CD14-positive monocyte (primary cell): ENCODE data around the gene HECTD4. TPM values are rescaled to one million over a fixed set of nuclear protein-coding genes. Genes with fewer than 3 reads are reported as not detected.
"Not testable (repeated sequence)": the region's sequence is repeated elsewhere in the genome, so short reads cannot be mapped to it uniquely, and the experiment has no call there.

Experiments
- DNase-seq, 3 donors: peaks; one replicate each; pipeline ENCODE4 v3.0.0-alpha.2; 2011 to 2022
- H2AFZ ChIP-seq: 2 replicates; pipeline ENCODE4 v1.6.0; 2012; ENCODE audit warnings: mild to moderate bottlenecking, low read depth, low read length, inconsistent platforms; ENCODE audit not compliant: insufficient read depth, poor library complexity, severe bottlenecking
- H3K27ac ChIP-seq, 2 donors: 1 replicate in 1 of 2; 2 replicates in 1 of 2; pipeline ENCODE4 v1.5.1; 2012 to 2013; ENCODE audit warnings: low read length in 2 of 2, control low read depth in 1 of 2, inconsistent platforms in 1 of 2, low read depth in 1 of 2, mild to moderate bottlenecking in 1 of 2
- H3K27me3 ChIP-seq, 2 donors: one replicate each; pipeline versions ENCODE4 v1.6.0 to v1.6.1; 2011 to 2013; ENCODE audit warnings: low read length in 2 of 2; ENCODE audit not compliant: control insufficient read depth in 2 of 2, insufficient read depth in 2 of 2
- H3K36me3 ChIP-seq, 2 donors: replicated peaks in 1 of 2; 1 replicate in 1 of 2; 2 replicates in 1 of 2; pipeline versions ENCODE4 v1.5.1 to v1.6.1; 2012 to 2013; ENCODE audit warnings: low read length in 2 of 2, control low read depth in 1 of 2, inconsistent platforms in 1 of 2, mild to moderate bottlenecking in 1 of 2; ENCODE audit not compliant: insufficient read depth in 2 of 2, control insufficient read depth in 1 of 2
- H3K4me1 ChIP-seq, 2 donors: 1 replicate in 1 of 2; 2 replicates in 1 of 2; pipeline versions ENCODE4 v1.5.1 to v1.6.1; 2012 to 2013; ENCODE audit warnings: low read length in 2 of 2, control low read depth in 1 of 2, inconsistent platforms in 1 of 2, mild to moderate bottlenecking in 1 of 2, moderate library complexity in 1 of 2; ENCODE audit not compliant: insufficient read depth in 2 of 2, control insufficient read depth in 1 of 2
- H3K4me2 ChIP-seq: replicated peaks from 2 replicates; pipeline ENCODE3; 2012; ENCODE audit warnings: low read length, moderate library complexity, mild to moderate bottlenecking; ENCODE audit not compliant: poor library complexity, severe bottlenecking; ENCODE audit errors: extremely low read depth
- H3K4me3 ChIP-seq, 3 experiments: fragments of 200-600 bp in 1 of 3; sonication (generic) in 1 of 3; replicated peaks in 1 of 3; 1 replicate in 2 of 3; 2 replicates in 1 of 3; pipeline ENCODE4 v1.5.1; 2011 to 2013; ENCODE audit warnings: low read length in 3 of 3, mild to moderate bottlenecking in 3 of 3, control low read depth in 2 of 3, low read depth in 2 of 3, inconsistent platforms in 1 of 3, moderate library complexity in 1 of 3
- H3K79me2 ChIP-seq: 2 replicates; pipeline ENCODE4 v1.6.0; 2012; ENCODE audit warnings: mild to moderate bottlenecking, control low read depth, inconsistent platforms, low read length, moderate library complexity; ENCODE audit not compliant: insufficient read depth
- H3K9ac ChIP-seq: 2 replicates; pipeline ENCODE4 v1.6.0; 2017; ENCODE audit warnings: low read length, mild to moderate bottlenecking; ENCODE audit not compliant: insufficient read depth, poor library complexity, severe bottlenecking
- H3K9me3 ChIP-seq, 2 donors: replicated peaks in 1 of 2; 1 replicate in 1 of 2; 2 replicates in 1 of 2; pipeline versions ENCODE4 v1.5.1 to v1.6.1; 2012 to 2013; ENCODE audit warnings: low read length in 2 of 2, control low read depth in 1 of 2; ENCODE audit not compliant: control insufficient read depth in 1 of 2, insufficient read depth in 1 of 2
- H4K20me1 ChIP-seq: 2 replicates; pipeline ENCODE4 v1.6.0; 2012; ENCODE audit warnings: mild to moderate bottlenecking, low read length, control low read depth, moderate library complexity; ENCODE audit not compliant: insufficient read depth
- H3K27ac Mint-ChIP-seq, 7 donors: one replicate each; pipeline ENCODE4 v1.8.0; 2020; ENCODE audit warnings: mild to moderate bottlenecking in 7 of 7, mixed read lengths in 7 of 7, moderate library complexity in 6 of 7, inconsistent platforms in 2 of 7
- H3K27me3 Mint-ChIP-seq, 3 donors: one replicate each; pipeline ENCODE4 v1.8.0; 2021 to 2022; ENCODE audit warnings: low read depth in 3 of 3, mild to moderate bottlenecking in 3 of 3, mixed read lengths in 3 of 3, moderate library complexity in 3 of 3, inconsistent platforms in 1 of 3
- H3K36me3 Mint-ChIP-seq, 2 donors: one replicate each; pipeline ENCODE4 v1.8.0; 2020; ENCODE audit warnings: mixed read lengths in 2 of 2, inconsistent platforms in 1 of 2, mild to moderate bottlenecking in 1 of 2
- H3K4me1 Mint-ChIP-seq: one replicate; pipeline ENCODE4 v1.8.0; 2020; ENCODE audit warnings: mild to moderate bottlenecking, mixed read lengths
- H3K4me3 Mint-ChIP-seq, 2 donors: one replicate each; pipeline ENCODE4 v1.8.0; 2020; ENCODE audit warnings: mild to moderate bottlenecking in 2 of 2, mixed read lengths in 2 of 2, moderate library complexity in 1 of 2
- H3K9me3 Mint-ChIP-seq, 7 donors: one replicate each; pipeline ENCODE4 v1.8.0; 2020 to 2022; ENCODE audit warnings: mixed read lengths in 7 of 7, mild to moderate bottlenecking in 6 of 7, moderate library complexity in 6 of 7, inconsistent platforms in 2 of 7
- CTCF ChIP-seq: fragments of 200-600 bp; IDR thresholded peaks from one replicate; pipeline ENCODE4 v1.8.0; 2022; ENCODE audit warnings: antibody characterized with exemption, mild to moderate bottlenecking
- WGBS: methylation state at CpG from one replicate; pipeline ENCODE4 v1.1.5; 2013; ENCODE audit warnings: missing lambda C conversion rate; ENCODE audit not compliant: insufficient coverage; 5-methylcytosine and 5-hydroxymethylcytosine counted together
- intact Hi-C, 2 donors: fragments of 100-400 bp; cut with micrococcal nuclease; formaldehyde crosslinking; loops; one replicate each; pipeline versions ENCODE4 v1.15.0 to v1.15.1; 2023
- polyA plus RNA-seq, 3 donors: library from polyadenylated mRNA; depleted of rRNA in 1 of 3; unstranded in 2 of 3; stranded (reverse) in 1 of 3; fragments of 300-500 nt in 2 of 3; fragments of >200 nt in 1 of 3; fragmentation: Illumina TruSeq in 2 of 3; gene quantifications; 1 replicate in 2 of 3; 2 replicates in 1 of 3; pipeline ENCODE4 v1.2.3, GENCODE V29; 2012 to 2021

The HECTD4 gene
- polyA plus RNA-seq, 3 donors = 0.73 to 18.3 (median 2.4) TPM

GRCh38 chr12:112226768-112227167, 155.5 kb downstream of the HECTD4 start:
- Mint-ChIP-seq H3K27ac (no peak overlapping the region), H3K9me3 (no peaks in the 10 kb centered on the region), H3K27me3 (no peaks in the 10 kb centered on the region), H3K4me1 (no peaks in the 10 kb centered on the region), H3K36me3 (peaks cover 71 to 87% of the 10 kb centered on the region in 2 donors), H3K4me3 (no peak overlapping the region)
- H3K27me3 ChIP-seq = no peaks in the 10 kb centered on the region
- no peak overlapping the region for H3K27ac ChIP-seq
- no peak overlapping the region for H2AFZ ChIP-seq
- intact Hi-C loops = no loop called here
- no peak for DNase-seq
- no peak overlapping the region for H3K9ac ChIP-seq
- no peaks in the 10 kb centered on the region for H4K20me1 ChIP-seq
- no peaks in the 10 kb centered on the region for H3K4me1 ChIP-seq
- no peaks in the 10 kb centered on the region for H3K9me3 ChIP-seq
- WGBS = no CpG with 5 or more reads among the region's 3 CpGs
- no peak overlapping the region for H3K4me2 ChIP-seq
- no peaks in the 10 kb centered on the region for H3K79me2 ChIP-seq
- no peak overlapping the region for H3K4me3 ChIP-seq
- TF ChIP-seq CTCF = no peak
- peaks cover 69 to 92% of the 10 kb centered on the region in 2 donors for H3K36me3 ChIP-seq

GRCh38 chr12:112220628-112221027, 161.6 kb downstream of the HECTD4 start:
- DNase-seq, H3K27me3 ChIP-seq, H3K9ac ChIP-seq, H3K4me3 ChIP-seq, H3K9me3 Mint-ChIP-seq, H3K9me3 ChIP-seq, H2AFZ ChIP-seq, H3K4me1 Mint-ChIP-seq, H3K27ac Mint-ChIP-seq, H3K4me3 Mint-ChIP-seq, H3K27me3 Mint-ChIP-seq, H4K20me1 ChIP-seq, intact Hi-C loops, H3K27ac ChIP-seq, H3K4me1 ChIP-seq, H3K4me2 ChIP-seq, H3K79me2 ChIP-seq: not testable (repeated sequence)
- H3K36me3 Mint-ChIP-seq = peaks cover 55 to 66% of the 10 kb centered on the region in 2 donors
- H3K36me3 ChIP-seq = peaks cover 29 to 69% of the 10 kb centered on the region in 2 donors
- WGBS = 95% methylated on average over 4 of the region's 7 CpGs
